Glutamatergic neuron (in vitro differentiated cells): Measurements from ENCODE around the gene ANTXR1. TPM values are rescaled to one million over a fixed set of nuclear protein-coding genes. Genes with fewer than 3 reads are reported as not detected.

Source experiments
- DNase-seq: peaks from one replicate; pipeline ENCODE4 v3.0.0; 2022
- H3K27ac Mint-ChIP-seq: one replicate; pipeline ENCODE4 v1.8.0; 2020; ENCODE audit warnings: mild to moderate bottlenecking, mixed read lengths, inconsistent platforms; ENCODE audit not compliant: unreplicated experiment
- H3K27me3 Mint-ChIP-seq: one replicate; pipeline ENCODE4 v1.8.0; 2020; ENCODE audit warnings: mild to moderate bottlenecking, moderate library complexity, mixed read lengths, inconsistent platforms; ENCODE audit not compliant: unreplicated experiment
- H3K36me3 Mint-ChIP-seq: one replicate; pipeline ENCODE4 v1.8.0; 2020; ENCODE audit warnings: mild to moderate bottlenecking, mixed read lengths, inconsistent platforms; ENCODE audit not compliant: unreplicated experiment
- H3K4me1 Mint-ChIP-seq: one replicate; pipeline ENCODE4 v1.8.0; 2020; ENCODE audit warnings: mild to moderate bottlenecking, low read depth, mixed read lengths, inconsistent platforms; ENCODE audit not compliant: unreplicated experiment
- H3K4me3 Mint-ChIP-seq: one replicate; pipeline ENCODE4 v1.8.0; 2020; ENCODE audit warnings: mild to moderate bottlenecking, mixed read lengths, inconsistent platforms; ENCODE audit not compliant: unreplicated experiment
- H3K9me3 Mint-ChIP-seq: one replicate; pipeline ENCODE4 v1.8.0; 2020; ENCODE audit warnings: mild to moderate bottlenecking, moderate library complexity, mixed read lengths, inconsistent platforms; ENCODE audit not compliant: unreplicated experiment
- total RNA-seq: library from RNA; stranded (reverse); fragmentation: NEBNext Ultra II Directional; extraction: Animal tissue kit (Norgen Biotek cat#: 25700); gene quantifications from one replicate; pipeline ENCODE4 v1.2.1, GENCODE V29; 2021; ENCODE audit not compliant: unreplicated experiment
- TF ChIP-seq, protein P1 (sequence below): fragments of 200-600 bp; sonication (generic); IDR thresholded peaks from one replicate; pipeline ENCODE4 v1.5.0; 2021; ENCODE audit not compliant: partially characterized antibody, unreplicated experiment

ANTXR1 gene
- total RNA-seq, 1 donor from 2014 or later, result 26.7 TPM

GRCh38 chr2:69166812-69167468 lies 154.0 kb downstream of the ANTXR1 start:
- Mint-ChIP-seq H3K27me3 (peaks cover 6% of the 10 kb centered on the region), H3K27ac (no peak overlapping the region), H3K9me3 (peaks cover 4% of the 10 kb centered on the region), H3K4me3 (peak overlapping the region; percentile 56), H3K36me3 (peaks cover 12% of the 10 kb centered on the region), H3K4me1 (peaks cover 46% of the 10 kb centered on the region)
- TF ChIP-seq, protein P1, sequence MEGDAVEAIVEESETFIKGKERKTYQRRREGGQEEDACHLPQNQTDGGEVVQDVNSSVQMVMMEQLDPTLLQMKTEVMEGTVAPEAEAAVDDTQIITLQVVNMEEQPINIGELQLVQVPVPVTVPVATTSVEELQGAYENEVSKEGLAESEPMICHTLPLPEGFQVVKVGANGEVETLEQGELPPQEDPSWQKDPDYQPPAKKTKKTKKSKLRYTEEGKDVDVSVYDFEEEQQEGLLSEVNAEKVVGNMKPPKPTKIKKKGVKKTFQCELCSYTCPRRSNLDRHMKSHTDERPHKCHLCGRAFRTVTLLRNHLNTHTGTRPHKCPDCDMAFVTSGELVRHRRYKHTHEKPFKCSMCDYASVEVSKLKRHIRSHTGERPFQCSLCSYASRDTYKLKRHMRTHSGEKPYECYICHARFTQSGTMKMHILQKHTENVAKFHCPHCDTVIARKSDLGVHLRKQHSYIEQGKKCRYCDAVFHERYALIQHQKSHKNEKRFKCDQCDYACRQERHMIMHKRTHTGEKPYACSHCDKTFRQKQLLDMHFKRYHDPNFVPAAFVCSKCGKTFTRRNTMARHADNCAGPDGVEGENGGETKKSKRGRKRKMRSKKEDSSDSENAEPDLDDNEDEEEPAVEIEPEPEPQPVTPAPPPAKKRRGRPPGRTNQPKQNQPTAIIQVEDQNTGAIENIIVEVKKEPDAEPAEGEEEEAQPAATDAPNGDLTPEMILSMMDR, result no peak
- DNase-seq, result no peak

DNA sequence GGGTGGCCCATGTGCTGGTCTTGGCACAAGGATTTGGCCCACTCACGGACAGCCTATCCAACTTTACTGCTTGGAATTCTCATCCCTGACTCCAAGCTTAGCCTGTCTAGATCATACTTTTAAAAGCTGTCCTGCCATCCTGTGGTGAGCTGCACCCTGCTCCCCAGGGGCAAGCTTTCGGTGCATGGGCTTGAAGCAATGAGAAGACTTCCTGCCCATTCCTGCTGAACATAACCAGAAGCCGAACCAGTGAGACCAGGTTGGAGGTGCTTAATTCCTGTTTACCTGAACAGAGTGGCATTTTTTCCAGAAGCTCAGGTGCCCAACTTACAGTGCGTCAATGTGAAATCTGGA lies 154.5 kb downstream of the ANTXR1 start:
- Mint-ChIP-seq H3K27me3 (peaks cover 6% of the 10 kb centered on the region), H3K27ac (no peak overlapping the region), H3K36me3 (peaks cover 12% of the 10 kb centered on the region), H3K9me3 (peaks cover 4% of the 10 kb centered on the region), H3K4me3 (no peak overlapping the region), H3K4me1 (peaks cover 46% of the 10 kb centered on the region)
- TF ChIP-seq, protein P1, result no peak
- DNase-seq, result no peak

DNA sequence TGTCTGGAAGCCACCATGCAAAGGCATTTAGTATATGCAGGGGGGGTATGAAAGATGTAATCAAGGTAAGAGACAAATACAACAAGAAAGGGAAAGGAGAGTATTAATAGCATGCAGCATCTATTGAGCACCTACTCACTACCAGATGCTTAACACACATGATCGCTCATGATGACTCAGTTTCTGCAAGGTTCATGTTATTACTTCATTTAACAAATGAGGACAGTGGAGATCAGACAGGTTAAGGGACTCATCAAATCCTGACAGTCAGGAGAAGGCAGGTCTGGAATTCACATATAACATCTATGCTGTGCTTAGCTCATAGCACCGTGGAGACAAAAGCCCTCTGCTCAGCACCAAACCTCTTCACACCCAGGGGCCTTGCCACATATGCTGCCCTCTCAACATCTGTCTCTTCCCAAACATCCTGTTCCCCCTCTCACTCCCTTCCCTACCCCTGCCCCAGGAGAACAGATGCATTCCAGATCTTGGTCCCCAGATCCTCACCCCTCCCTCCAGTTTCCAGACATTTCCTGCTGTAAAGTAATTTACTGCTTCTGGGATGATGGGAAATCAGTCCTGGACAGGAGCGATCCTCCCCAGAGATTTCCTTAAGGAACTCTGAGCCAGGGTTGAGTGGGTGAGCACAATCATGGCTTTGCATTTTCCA lies 155.3 kb downstream of the ANTXR1 start:
- Mint-ChIP-seq H3K4me1 (peaks cover 46% of the 10 kb centered on the region), H3K27ac (peak overlapping the region; percentile 29), H3K36me3 (peaks cover 12% of the 10 kb centered on the region), H3K9me3 (peaks cover 4% of the 10 kb centered on the region), H3K27me3 (peaks cover 6% of the 10 kb centered on the region), H3K4me3 (no peak overlapping the region)
- no peak for DNase-seq
- TF ChIP-seq, protein P1, result no peak

- H3K36me3 Mint-ChIP-seq, result peaks cover 12% of the 10 kb centered on the region
- H3K9me3 Mint-ChIP-seq, result peaks cover 4% of the 10 kb centered on the region
- peaks cover 43% of the 10 kb centered on the region for H3K4me1 Mint-ChIP-seq
- peaks cover 6% of the 10 kb centered on the region for H3K27me3 Mint-ChIP-seq
- no peak overlapping the region for H3K4me3 Mint-ChIP-seq
- no peak for DNase-seq
- no peak overlapping the region for H3K27ac Mint-ChIP-seq
- TF ChIP-seq, protein P1, result no peak
Observed at GRCh38 chr2:69168950-69169654, 156.1 kb downstream of the ANTXR1 start.
